Kasumi-1 (cell line): Measurements from ENCODE around the gene CSF3.
A peak's percentile ranks its signal among the peaks of the same experiment; 100 is the strongest.
"Not testable (repeated sequence)": the region's sequence is repeated elsewhere in the genome, so short reads cannot be mapped to it uniquely, and the experiment has no call there.

ENCODE experiments used
- DNase-seq, 2 experiments: peaks; one replicate each; lab custom pipeline; 2025; lab: John Stamatoyannopoulos, UW

Gene CSF3

GRCh38 chr17:39997543-39997942 lies 17.7 kb upstream of the CSF3 start:
- no peak for DNase-seq

DNA sequence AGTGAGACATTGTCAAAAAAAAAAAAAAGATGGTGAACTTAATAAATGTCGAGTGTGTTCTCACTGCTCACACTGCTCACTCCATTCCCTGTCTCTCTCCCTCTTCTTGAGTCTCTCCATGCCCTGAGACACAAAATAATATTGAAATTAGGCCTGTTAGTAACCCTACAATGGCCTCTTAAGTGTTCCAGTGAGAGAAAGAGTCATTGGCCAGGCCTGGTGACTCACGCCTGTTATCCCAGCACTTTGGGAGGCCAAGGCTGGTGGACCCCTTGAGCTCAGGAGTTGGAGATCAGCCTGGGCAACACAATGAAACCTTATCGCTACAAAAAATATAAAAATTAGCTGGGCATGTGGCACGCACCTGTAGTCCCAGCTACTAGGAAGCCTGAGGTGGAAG lies 16.2 kb upstream of the CSF3 start:
- no peak for DNase-seq

- DNase-seq = no peak
These were observed 15.1 kb upstream of the CSF3 start for GRCh38 chr17:40000161-40000560.

- DNase-seq = not testable (repeated sequence)
These were observed 13.9 kb upstream of the CSF3 start for GRCh38 chr17:40001335-40001734.

GRCh38 chr17:40004072-40004471 lies 11.2 kb upstream of the CSF3 start:
- DNase-seq = no peak

DNA sequence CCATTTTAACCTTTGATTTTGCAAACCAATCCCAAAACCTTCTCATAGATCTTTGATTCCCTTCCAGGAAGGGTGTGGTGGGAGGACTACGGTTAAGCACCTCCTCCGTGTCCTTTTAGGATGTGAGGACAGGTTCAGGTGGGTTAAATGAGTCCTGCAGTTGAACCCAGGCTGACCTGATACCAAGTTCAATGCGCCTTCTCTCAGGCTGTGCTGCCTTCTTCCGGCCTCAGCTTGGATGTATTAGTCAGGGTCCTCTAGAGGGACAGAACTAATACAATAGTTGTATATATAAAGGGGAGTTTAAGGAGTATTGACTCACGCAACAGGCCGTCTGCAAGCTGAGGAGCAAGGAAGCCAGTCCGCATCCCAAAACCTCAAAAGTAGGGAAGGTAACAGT lies 10.5 kb upstream of the CSF3 start:
- DNase-seq = no peak

DNA sequence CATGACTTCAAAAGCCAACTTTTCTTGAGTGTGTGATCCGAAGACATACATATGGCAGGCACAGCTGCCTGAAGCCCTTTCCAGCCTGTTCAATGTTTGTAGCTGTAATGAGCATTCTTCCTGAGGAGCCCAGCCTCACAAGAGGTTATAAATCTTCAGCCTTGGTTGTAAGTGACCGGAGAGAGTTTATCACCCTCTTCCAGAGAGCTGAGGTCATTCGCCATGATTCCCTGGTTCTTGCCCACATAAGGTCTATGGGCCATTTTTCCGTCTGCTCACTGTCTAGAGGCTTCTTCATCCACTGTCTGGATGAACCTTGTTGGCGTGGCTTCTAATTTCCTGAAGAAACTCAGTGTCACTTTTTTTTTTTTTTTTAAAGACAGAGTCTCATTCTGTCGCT lies 9.7 kb upstream of the CSF3 start:
- DNase-seq = no peak

GRCh38 chr17:40010946-40011500 lies 4.2 kb upstream of the CSF3 start:
- not testable (repeated sequence) for DNase-seq

GRCh38 chr17:40012017-40012647 lies 3.1 kb upstream of the CSF3 start:
- DNase-seq = not testable (repeated sequence)

GRCh38 chr17:40014375-40014980 lies 762 bp upstream of the CSF3 start:
- no peak for DNase-seq

- no peak for DNase-seq
These were observed 1.1 kb downstream of the CSF3 start for GRCh38 chr17:40015998-40016985.

DNA sequence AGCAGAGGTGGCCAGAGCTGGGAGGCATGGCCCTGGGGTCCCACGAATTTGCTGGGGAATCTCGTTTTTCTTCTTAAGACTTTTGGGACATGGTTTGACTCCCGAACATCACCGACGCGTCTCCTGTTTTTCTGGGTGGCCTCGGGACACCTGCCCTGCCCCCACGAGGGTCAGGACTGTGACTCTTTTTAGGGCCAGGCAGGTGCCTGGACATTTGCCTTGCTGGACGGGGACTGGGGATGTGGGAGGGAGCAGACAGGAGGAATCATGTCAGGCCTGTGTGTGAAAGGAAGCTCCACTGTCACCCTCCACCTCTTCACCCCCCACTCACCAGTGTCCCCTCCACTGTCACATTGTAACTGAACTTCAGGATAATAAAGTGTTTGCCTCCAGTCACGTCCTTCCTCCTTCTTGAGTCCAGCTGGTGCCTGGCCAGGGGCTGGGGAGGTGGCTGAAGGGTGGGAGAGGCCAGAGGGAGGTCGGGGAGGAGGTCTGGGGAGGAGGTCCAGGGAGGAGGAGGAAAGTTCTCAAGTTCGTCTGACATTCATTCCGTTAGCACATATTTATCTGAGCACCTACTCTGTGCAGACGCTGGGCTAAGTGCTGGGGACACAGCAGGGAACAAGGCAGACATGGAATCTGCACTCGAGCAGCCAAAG lies 2.3 kb downstream of the CSF3 start:
- no peak for DNase-seq

- DNase-seq = no peak
These were observed 3.2 kb downstream of the CSF3 start for GRCh38 chr17:40018211-40019121.

- DNase-seq = peak; percentile 20 to 27
These were observed 4.1 kb downstream of the CSF3 start for GRCh38 chr17:40019140-40019991.

- DNase-seq = no peak
These were observed 4.9 kb downstream of the CSF3 start for GRCh38 chr17:40020146-40020545.

- peak; percentile 47 to 49 for DNase-seq
These were observed 6.3 kb downstream of the CSF3 start for GRCh38 chr17:40021451-40021971.

DNA sequence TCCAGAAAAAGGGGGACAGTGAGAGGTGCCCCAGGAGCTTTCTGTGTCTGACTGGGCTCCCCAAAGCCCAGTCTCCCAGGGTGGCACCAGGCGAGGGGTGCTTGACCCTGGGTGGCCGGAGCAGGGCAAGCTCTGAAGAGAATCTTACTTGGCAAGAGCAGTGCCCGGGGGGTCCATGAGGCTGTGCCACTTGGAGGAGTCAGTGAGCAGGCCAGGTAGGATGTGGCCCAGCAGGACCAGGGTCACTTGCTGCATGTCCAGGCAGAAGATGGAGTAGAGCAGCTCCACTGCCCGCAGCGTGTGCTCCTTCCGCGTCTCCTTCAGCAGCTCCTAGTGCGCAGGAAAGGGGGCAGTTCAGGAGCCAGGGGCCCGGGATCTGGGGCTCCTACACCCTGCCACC lies 7.3 kb downstream of the CSF3 start:
- no peak for DNase-seq

- DNase-seq = no peak
These were observed 7.8 kb downstream of the CSF3 start for GRCh38 chr17:40022961-40023541.

- no peak for DNase-seq
These were observed 8.5 kb downstream of the CSF3 start for GRCh38 chr17:40023590-40024292.
